Astrocyte of the cerebellum (primary cell): Measurements from ENCODE around the gene PPHLN1.

Experiments used
- DNase-seq: peaks from one replicate; pipeline ENCODE4 v3.0.0-alpha.2; 2011; ENCODE audit warnings: low read depth
- H3K4me3 ChIP-seq: 2 replicates; pipeline ENCODE4 v1.5.1; 2011; ENCODE audit warnings: mild to moderate bottlenecking, low read depth, low read length, moderate library complexity
- in situ Hi-C: cut with HindIII; loops from 2 replicates; pipeline ENCODE4 v1.10.0; 2017; ENCODE audit warnings: low sequenced_read_pairs
- TF ChIP-seq, protein P1 (sequence below): IDR thresholded peaks from 2 replicates; pipeline ENCODE4 v1.5.1; 2012; ENCODE audit warnings: low read length, low read depth, moderate library complexity, mild to moderate bottlenecking; ENCODE audit errors: missing control alignments

PPHLN1 gene

DNA sequence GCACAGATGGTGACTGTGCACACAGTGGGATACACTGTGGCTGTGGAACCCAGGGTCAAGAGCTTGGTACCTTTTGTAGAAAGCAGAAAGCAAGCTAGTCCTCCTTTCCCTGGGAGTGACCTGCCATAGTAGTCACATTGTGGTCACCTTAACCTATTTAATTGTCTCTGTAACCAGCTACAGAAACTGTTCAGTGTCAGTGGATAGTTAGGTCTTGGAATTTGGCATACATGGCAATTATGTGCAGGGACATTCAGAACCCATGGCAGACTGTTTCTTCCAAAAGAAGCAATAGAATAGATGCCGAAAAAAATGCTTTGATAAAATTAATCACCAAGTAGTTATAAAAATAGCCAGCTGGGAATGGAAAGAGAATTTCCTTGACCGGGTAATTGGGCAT is 30.4 kb downstream of the PPHLN1 start:
- DNase-seq: no peak
- TF ChIP-seq, protein P1, sequence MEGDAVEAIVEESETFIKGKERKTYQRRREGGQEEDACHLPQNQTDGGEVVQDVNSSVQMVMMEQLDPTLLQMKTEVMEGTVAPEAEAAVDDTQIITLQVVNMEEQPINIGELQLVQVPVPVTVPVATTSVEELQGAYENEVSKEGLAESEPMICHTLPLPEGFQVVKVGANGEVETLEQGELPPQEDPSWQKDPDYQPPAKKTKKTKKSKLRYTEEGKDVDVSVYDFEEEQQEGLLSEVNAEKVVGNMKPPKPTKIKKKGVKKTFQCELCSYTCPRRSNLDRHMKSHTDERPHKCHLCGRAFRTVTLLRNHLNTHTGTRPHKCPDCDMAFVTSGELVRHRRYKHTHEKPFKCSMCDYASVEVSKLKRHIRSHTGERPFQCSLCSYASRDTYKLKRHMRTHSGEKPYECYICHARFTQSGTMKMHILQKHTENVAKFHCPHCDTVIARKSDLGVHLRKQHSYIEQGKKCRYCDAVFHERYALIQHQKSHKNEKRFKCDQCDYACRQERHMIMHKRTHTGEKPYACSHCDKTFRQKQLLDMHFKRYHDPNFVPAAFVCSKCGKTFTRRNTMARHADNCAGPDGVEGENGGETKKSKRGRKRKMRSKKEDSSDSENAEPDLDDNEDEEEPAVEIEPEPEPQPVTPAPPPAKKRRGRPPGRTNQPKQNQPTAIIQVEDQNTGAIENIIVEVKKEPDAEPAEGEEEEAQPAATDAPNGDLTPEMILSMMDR: no peak
- H3K4me3 ChIP-seq: no peak overlapping the region
- in situ Hi-C loops: no loop called here

DNA sequence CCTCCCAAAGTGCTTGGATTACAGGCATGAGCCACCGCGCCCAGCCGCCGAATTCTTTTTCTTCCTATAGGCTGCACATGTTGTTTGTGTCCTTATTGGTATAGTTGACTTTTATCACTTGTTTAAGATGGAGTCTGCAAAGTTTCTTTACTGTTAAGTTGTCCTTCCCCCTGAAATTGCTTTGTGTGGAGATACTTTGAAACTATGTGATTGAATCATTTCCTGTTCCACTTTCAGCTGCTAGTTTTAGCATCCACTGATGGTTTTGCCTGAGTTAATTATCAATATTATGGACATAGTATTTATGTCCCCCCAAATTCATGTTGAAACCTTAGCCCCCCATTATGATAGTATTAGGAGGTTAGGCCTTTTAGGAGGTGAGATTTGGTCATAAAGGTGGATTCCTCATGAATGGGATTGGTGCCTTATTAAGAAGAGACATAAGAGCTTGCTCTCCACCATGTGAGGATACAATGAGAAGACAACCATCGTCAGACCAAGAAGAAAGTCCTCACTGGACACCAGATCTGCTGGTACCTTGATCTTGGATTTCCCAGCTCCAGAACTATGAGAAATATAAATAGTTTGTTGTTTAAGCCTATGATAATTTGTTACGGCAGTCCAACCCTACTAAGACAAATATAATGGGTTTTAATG is 34.9 kb downstream of the PPHLN1 start:
- H3K4me3 ChIP-seq: no peak overlapping the region
- TF ChIP-seq, protein P1: no peak
- in situ Hi-C loops: no loop called here
- DNase-seq: no peak

DNA sequence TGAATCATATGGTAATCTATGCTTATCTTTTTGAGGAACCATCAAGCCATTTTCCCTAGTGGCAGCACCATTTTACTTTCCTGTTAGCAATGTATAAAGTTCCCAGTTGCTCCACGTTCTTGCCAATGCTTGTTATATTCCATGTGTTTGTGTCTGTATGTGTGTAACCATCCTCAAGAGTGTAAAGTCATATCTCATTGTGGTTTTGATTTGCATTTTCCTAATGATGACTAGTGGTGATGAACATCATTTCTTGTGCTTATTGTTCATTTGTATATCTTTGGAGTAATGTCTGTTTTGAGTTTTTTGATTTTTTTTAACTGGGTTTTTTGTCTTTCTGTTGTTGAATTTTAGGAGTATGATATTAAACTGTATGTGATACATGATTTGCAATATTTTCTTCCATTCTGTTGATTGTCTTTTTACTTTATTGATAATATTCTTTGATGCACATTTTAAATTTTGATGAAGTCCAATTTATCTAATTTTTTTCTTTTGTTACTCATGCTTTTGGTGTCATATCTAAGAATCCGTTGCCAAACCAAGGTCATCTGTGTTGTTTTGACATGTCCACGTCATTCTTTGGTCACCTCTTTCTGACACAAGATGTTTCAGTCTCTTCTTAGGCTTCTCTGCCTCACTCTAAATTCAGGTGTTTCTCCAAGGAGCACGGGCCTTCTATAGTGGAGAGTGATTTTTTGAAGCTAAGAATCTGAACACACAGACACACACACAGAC is 36.1 kb downstream of the PPHLN1 start:
- H3K4me3 ChIP-seq: no peak overlapping the region
- DNase-seq: no peak
- TF ChIP-seq, protein P1: no peak
- in situ Hi-C loops: no loop called here

DNA sequence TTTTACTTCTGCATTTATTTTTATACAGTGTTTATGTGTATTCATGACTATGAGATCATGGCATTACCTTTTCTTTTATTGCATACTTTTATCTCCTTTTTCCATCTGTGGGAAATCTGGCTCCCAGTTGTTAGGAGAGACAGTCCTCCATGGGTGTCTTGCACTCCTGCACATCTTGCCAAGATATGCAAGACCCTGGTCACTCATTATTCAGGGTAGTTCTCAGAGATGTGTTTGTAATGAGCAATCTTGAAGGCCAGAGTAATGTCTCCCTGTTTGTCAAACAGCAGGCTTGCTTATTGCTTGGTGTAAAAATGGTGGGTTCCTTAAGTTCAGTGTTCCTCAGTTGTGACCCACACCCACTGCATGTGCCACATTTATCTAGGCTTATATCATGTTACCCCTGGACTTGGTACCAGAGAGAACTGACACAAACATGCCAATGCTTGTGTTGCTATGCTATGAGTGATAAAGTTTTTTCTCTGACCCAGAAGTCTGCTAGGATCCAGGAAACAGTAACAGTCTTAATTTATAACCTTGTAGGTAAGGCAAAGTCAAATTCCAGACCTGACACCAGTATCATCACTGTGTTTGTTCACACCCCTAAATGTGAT is 36.8 kb downstream of the PPHLN1 start:
- H3K4me3 ChIP-seq: no peak overlapping the region
- in situ Hi-C loops: no loop called here
- TF ChIP-seq, protein P1: no peak
- no peak for DNase-seq

DNA sequence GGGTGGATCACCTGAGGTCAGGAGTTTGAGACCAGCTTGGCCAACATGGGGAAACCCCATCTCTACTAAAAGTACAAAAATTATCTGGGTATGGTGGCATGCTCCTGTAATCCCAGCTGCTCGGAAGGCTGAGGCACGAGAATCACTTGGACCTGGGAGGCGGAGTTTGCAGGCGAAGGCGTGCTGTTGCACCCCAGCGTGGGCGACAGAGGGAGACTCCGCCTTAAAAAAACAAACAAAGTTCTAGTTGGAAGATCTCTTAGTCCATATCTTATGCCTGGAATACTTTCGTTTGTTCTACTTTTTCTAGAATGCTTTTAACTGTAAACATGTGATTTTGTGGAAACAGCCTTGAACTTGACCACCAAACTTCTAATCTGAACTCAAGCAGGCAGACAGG is 38.7 kb downstream of the PPHLN1 start:
- in situ Hi-C loops: no loop called here
- DNase-seq: no peak
- TF ChIP-seq, protein P1: no peak
- H3K4me3 ChIP-seq: no peak overlapping the region

DNA sequence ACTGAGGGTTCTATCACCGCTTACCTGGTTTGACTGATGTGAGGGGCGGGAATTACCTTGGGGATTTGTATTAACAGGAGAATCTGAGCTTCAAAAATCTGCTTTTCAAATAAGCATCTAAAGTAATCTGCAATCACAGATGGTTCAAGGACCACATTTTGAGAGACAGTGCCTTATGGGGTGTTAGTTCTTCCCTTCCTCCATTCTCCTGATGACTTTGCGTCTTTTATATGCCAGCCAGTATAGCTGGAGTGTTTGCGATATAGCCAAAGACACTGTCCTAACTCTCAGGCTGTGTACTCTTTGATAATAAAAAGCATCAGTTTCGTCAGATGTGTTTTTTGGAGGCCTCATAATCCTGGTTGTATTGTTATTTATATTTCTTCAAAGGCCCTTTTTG is 39.5 kb downstream of the PPHLN1 start:
- TF ChIP-seq, protein P1: no peak
- no peak overlapping the region for H3K4me3 ChIP-seq
- in situ Hi-C loops: no loop called here
- no peak for DNase-seq
